PC-3 (cell line): ENCODE measurements around the gene MED12. TPM values are rescaled to one million over a fixed set of nuclear protein-coding genes. Genes with fewer than 3 reads are reported as not detected.

Source experiments
- ATAC-seq: fragments of 200-7000 bp; cut with Tn5 transposase; 2 replicates; pipeline ENCODE4 v1.9.1; 2020; ENCODE audit warnings: mild to moderate bottlenecking, moderate library complexity
- BruUV-seq: library from RNA; stranded (reverse); fragments of 400-500 nt; replicated peaks from 2 replicates; lab custom pipeline; 2021; lab: Mats Ljungman, UMichigan
- CTCF ChIA-PET: fragments of 300-600 bp; sonication (Branson Sonifier 250); formaldehyde crosslinking; loops from one replicate; lab custom pipeline; 2022; ENCODE audit warnings: antibody characterized with exemption; lab: Charles Lee
- POLR2A ChIA-PET: fragments of 300-600 bp; sonication (Branson Sonifier 250); formaldehyde crosslinking; loops from one replicate; lab custom pipeline; 2022; ENCODE audit warnings: antibody characterized with exemption; ENCODE audit not compliant: unreplicated experiment; lab: Charles Lee
- DNase-seq: peaks from one replicate; pipeline ENCODE4 v3.0.0-alpha.2; 2015
- H2AFZ ChIP-seq: fragments of 300-600 bp; sonication (generic); 2 replicates; pipeline ENCODE4 v1.6.0; 2016; ENCODE audit warnings: antibody characterized with exemption, low read length
- H3F3A ChIP-seq: fragments of 300-600 bp; sonication (generic); one replicate; pipeline ENCODE4 v1.6.0; 2017; ENCODE audit warnings: antibody characterized with exemption, low read length, control low read depth, mild to moderate bottlenecking; ENCODE audit not compliant: unreplicated experiment
- H3K27ac ChIP-seq: fragments of 300-600 bp; sonication (generic); 2 replicates; pipeline ENCODE4 v1.5.1; 2016; ENCODE audit warnings: mild to moderate bottlenecking, low read length
- H3K27me3 ChIP-seq: fragments of 300-600 bp; sonication (generic); 2 replicates; pipeline ENCODE4 v1.6.1; 2016; ENCODE audit warnings: low read length, mixed read lengths
- H3K36me3 ChIP-seq: fragments of 300-600 bp; sonication (generic); 2 replicates; pipeline ENCODE4 v1.6.1; 2016; ENCODE audit warnings: low read depth, mixed run types, low read length, mixed read lengths
- H3K4me1 ChIP-seq: fragments of 300-600 bp; sonication (generic); 2 replicates; pipeline ENCODE4 v1.5.1; 2016; ENCODE audit warnings: low read length; ENCODE audit not compliant: insufficient read depth
- H3K4me2 ChIP-seq: fragments of 300-600 bp; sonication (generic); 2 replicates; pipeline ENCODE4 v1.6.0; 2016; ENCODE audit warnings: low read length
- H3K4me3 ChIP-seq: fragments of 300-600 bp; sonication (generic); 2 replicates; pipeline ENCODE4 v1.5.1; 2016; ENCODE audit warnings: mild to moderate bottlenecking, low read length, mixed read lengths
- H3K79me2 ChIP-seq: fragments of 300-600 bp; sonication (generic); 2 replicates; pipeline ENCODE4 v1.6.1; 2017; ENCODE audit warnings: low read length, mixed read lengths
- H3K9ac ChIP-seq: fragments of 300-600 bp; sonication (generic); 2 replicates; pipeline ENCODE4 v1.6.0; 2016; ENCODE audit warnings: mild to moderate bottlenecking, low read length
- H3K9me2 ChIP-seq: fragments of 300-600 bp; sonication (generic); replicated peaks from 2 replicates; pipeline ENCODE4 v1.6.1; 2016; ENCODE audit warnings: mixed run types, low read length, mixed read lengths
- H3K9me3 ChIP-seq: fragments of 300-600 bp; sonication (generic); 2 replicates; pipeline ENCODE4 v1.6.1; 2016; ENCODE audit warnings: low read length, mixed read lengths
- H4K20me1 ChIP-seq: fragments of 300-600 bp; sonication (generic); 2 replicates; pipeline ENCODE4 v1.6.1; 2016; ENCODE audit warnings: low read length, mixed read lengths
- EZH2 ChIP-seq: fragments of 300-600 bp; sonication (generic); IDR thresholded peaks from one replicate; pipeline ENCODE4 v1.6.1; 2017; ENCODE audit warnings: antibody characterized with exemption, mild to moderate bottlenecking, low read length; ENCODE audit not compliant: unreplicated experiment
- EZH2phosphoT487 ChIP-seq: fragments of 300-600 bp; sonication (generic); IDR thresholded peaks from 2 replicates; pipeline ENCODE4 v1.6.1; 2018; ENCODE audit warnings: mild to moderate bottlenecking, antibody characterized with exemption, low read length, borderline replicate concordance
- intact Hi-C: fragments of 100-400 bp; cut with micrococcal nuclease; formaldehyde crosslinking; loops from 2 replicates; pipeline ENCODE4 v1.9.0; 2023
- total RNA-seq: library from RNA; depleted of rRNA; stranded (reverse); fragments of >200 nt; gene quantifications from 2 replicates; pipeline ENCODE4 v1.2.3, GENCODE V29; 2014
- TF ChIP-seq, protein P1 (sequence below): fragments of 300-600 bp; sonication (generic); conservative IDR thresholded peaks from 2 replicates; pipeline ENCODE4 v1.5.1; 2017; ENCODE audit warnings: antibody characterized with exemption, low read depth, mild to moderate bottlenecking, low read length

Gene MED12
- total RNA-seq, 1 experiment from 2014 or later: 45.8 TPM

DNA sequence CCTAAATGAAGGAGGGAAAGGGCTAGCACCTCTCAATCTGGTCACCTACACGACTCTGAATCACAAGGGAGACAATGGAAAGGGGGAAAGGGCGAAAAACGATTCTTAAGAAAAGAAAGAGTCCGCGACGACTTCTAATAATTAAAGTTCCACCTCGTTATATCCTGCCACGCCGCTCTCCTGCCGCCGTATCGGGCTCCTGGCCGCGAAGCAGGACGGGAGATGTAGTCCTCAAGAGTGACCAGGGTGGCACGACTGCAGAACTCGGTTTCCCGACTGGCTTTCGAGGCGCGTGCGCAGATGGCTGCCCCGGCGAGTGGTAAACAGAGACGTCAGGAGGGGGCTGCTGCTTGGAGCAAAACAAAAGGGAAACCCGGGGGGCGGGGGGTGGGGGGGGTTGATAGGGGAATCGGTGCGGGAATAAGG, 22.8 kb upstream of the MED12 start, which contains the start of gene FOXO4:
FOXO4 (plus strand) TSS at position 297 of the 426 bp plus-strand sequence. CDS start 678 bp downstream, outside the sequence.
- H3K27ac ChIP-seq: no peak within 1 kb of the TSS
- POLR2A ChIA-PET: no interaction called here
- peak; percentile 84 for DNase-seq

DNA sequence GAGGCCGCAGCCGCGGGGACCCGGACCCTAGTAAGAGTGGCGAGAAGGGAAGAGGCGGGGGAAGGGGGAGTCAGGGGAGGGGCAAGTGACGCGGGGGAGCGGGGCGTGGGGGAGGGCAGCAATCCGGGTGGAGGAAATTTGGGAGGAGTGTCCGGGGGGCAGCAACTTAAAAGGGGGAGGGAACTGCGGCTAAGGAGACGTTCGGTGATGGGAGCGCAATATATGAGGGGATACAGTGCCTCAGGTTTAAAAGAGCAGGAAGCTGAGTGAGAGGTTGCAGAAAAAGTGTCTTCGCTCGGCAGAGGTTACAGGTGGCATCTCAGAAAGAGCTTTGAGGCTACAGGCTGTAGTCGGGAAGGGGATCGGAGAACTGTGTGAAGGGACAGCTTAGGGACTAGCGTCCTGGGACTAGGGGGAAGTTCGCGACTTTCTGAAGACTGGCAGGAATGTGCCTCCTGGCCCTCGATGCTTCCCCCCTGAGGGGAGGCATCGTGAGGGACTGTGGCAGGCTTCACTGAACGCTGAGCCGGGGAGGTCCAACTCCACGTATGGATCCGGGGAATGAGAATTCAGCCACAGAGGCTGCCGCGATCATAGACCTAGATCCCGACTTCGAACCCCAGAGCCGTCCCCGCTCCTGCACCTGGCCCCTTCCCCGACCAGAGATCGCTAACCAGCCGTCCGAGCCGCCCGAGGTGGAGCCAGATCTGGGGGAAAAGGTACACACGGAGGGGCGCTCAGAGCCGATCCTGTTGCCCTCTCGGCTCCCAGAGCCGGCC, 22.2 kb upstream of the MED12 start:
- H4K20me1 ChIP-seq: no peaks in the 10 kb centered on the region
- no peak for TF ChIP-seq EZH2
- TF ChIP-seq, protein P1, sequence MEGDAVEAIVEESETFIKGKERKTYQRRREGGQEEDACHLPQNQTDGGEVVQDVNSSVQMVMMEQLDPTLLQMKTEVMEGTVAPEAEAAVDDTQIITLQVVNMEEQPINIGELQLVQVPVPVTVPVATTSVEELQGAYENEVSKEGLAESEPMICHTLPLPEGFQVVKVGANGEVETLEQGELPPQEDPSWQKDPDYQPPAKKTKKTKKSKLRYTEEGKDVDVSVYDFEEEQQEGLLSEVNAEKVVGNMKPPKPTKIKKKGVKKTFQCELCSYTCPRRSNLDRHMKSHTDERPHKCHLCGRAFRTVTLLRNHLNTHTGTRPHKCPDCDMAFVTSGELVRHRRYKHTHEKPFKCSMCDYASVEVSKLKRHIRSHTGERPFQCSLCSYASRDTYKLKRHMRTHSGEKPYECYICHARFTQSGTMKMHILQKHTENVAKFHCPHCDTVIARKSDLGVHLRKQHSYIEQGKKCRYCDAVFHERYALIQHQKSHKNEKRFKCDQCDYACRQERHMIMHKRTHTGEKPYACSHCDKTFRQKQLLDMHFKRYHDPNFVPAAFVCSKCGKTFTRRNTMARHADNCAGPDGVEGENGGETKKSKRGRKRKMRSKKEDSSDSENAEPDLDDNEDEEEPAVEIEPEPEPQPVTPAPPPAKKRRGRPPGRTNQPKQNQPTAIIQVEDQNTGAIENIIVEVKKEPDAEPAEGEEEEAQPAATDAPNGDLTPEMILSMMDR: no peak
- TF ChIP-seq EZH2phosphoT487: no peak
- peak overlapping the region; percentile 100 for H3K4me2 ChIP-seq
- ChIA-PET POLR2A (no interaction called here), CTCF (no interaction called here)
- peak overlapping the region; percentile 100 for H2AFZ ChIP-seq
- no peaks in the 10 kb centered on the region for H3K36me3 ChIP-seq
- no peaks in the 10 kb centered on the region for H3K9me3 ChIP-seq
- H3K27me3 ChIP-seq: no peaks in the 10 kb centered on the region
- no peaks in the 10 kb centered on the region for H3K79me2 ChIP-seq
- H3K27ac ChIP-seq: no peak overlapping the region
- peak overlapping the region; percentile 83 for H3K4me3 ChIP-seq
- intact Hi-C loops: no loop called here
- ATAC-seq (peak; percentile 49), DNase-seq (peak; percentile 26)
- H3F3A ChIP-seq: no peaks in the 10 kb centered on the region
- BruUV-seq: TSS peak; percentile 83
- H3K4me1 ChIP-seq: peaks cover 5% of the 10 kb centered on the region
- no peaks in the 10 kb centered on the region for H3K9me2 ChIP-seq
- peak overlapping the region; percentile 37 for H3K9ac ChIP-seq

More for the DNA sequence above, 22.8 kb upstream of the MED12 start, which contains the start of gene FOXO4:
- no peaks in the 10 kb centered on the region for H3K27me3 ChIP-seq
- TF ChIP-seq EZH2phosphoT487: no peak
- TF ChIP-seq, protein P1: no peak
- TF ChIP-seq EZH2: no peak
- H3K36me3 ChIP-seq: no peaks in the 10 kb centered on the region
- peaks cover 5% of the 10 kb centered on the region for H3K4me1 ChIP-seq
- H4K20me1 ChIP-seq: no peaks in the 10 kb centered on the region
- no peaks in the 10 kb centered on the region for H3K9me2 ChIP-seq
- H2AFZ ChIP-seq: peak within 1 kb of the TSS; percentile 100
- H3K4me3 ChIP-seq: peak within 1 kb of the TSS; percentile 83
- peak within 1 kb of the TSS; percentile 75 for H3K9ac ChIP-seq
- no TSS peak for BruUV-seq
- no peaks in the 10 kb centered on the region for H3F3A ChIP-seq
- ATAC-seq: peak; percentile 90
- no peaks in the 10 kb centered on the region for H3K9me3 ChIP-seq
- intact Hi-C loops: no loop called here
- H3K79me2 ChIP-seq: no peaks in the 10 kb centered on the region
- CTCF ChIA-PET: no interaction called here
- peak within 1 kb of the TSS; percentile 100 for H3K4me2 ChIP-seq

DNA sequence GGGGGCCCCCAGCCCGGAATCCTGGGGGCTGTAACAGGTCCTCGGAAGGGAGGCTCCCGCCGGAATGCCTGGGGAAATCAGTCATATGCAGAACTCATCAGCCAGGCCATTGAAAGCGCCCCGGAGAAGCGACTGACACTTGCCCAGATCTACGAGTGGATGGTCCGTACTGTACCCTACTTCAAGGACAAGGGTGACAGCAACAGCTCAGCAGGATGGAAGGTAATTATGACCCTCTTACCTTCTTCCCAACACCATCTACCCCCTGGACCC, 21.7 kb upstream of the MED12 start:
- no TSS peak for BruUV-seq
- Histone ChIP-seq H3K4me2 (peak overlapping the region; percentile 100), H3F3A (no peaks in the 10 kb centered on the region), H3K27me3 (no peaks in the 10 kb centered on the region), H3K9me2 (no peaks in the 10 kb centered on the region), H3K4me3 (peak overlapping the region; percentile 83), H3K9me3 (no peaks in the 10 kb centered on the region), H2AFZ (peak overlapping the region; percentile 100), H3K9ac (0 out of 2 replicates have a peak overlapping the region, but pooled peaks have one; percentile 37), H3K36me3 (no peaks in the 10 kb centered on the region), H4K20me1 (no peaks in the 10 kb centered on the region), H3K79me2 (no peaks in the 10 kb centered on the region), H3K4me1 (peaks cover 5% of the 10 kb centered on the region), H3K27ac (no peak overlapping the region)
- DNase-seq: no peak
- TF ChIP-seq, protein P1: no peak
- TF ChIP-seq EZH2: no peak
- TF ChIP-seq EZH2phosphoT487: no peak
- ChIA-PET CTCF (no interaction called here), POLR2A (interaction anchor here (0.5 kb wide), 1 partner anchor 11 kb away, joined by 3 read pairs; no protein-coding TSS in a partner anchor)
- peak; percentile 19 for ATAC-seq
- intact Hi-C loops: no loop called here
